Peyer's patch (tissue), 4 donors: ENCODE measurements around the gene SLC43A3.

ENCODE experiments used
- POLR2A ChIP-seq, 2 donors: fragments of 450-650 bp; IDR thresholded peaks; one replicate each; pipeline ENCODE4 v1.5.1; 2017; ENCODE audit warnings: antibody characterized with exemption in 2 of 2, mild to moderate bottlenecking in 2 of 2, moderate library complexity in 2 of 2
- TF ChIP-seq, protein P1 (sequence below), 6 experiments: fragments of 450-650 bp in 4 of 6; fragments of 200-600 bp in 2 of 6; sonication (generic) in 1 of 6; IDR thresholded peaks; one replicate each; pipeline ENCODE4 v1.5.1; 2017 to 2019; ENCODE audit warnings: antibody characterized with exemption in 6 of 6, mild to moderate bottlenecking in 3 of 6, moderate library complexity in 1 of 6

DNA sequence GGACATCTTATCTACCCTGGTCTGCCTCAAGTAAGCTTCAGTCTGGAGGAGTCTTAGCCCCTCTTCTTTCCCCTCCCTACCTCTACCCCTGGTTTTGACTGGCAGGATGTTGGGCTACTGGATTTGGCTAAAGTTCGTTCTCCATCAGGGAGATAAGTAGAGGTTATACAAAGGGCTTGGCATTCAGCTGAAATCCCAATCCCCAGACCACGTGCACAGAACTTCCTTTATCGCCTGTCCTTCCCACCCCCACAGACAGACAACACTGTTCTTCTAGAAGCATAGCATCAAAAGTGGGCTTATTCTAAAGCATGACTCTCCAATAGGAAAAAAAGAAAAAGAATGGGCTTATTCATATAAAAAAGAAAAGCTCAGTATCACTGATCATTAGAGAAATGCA is 53.8 kb downstream of the SLC43A3 start:
- TF ChIP-seq POLR2A (IDR thresholded peaks at IDR 0.05): no peak
- TF ChIP-seq, protein P1, sequence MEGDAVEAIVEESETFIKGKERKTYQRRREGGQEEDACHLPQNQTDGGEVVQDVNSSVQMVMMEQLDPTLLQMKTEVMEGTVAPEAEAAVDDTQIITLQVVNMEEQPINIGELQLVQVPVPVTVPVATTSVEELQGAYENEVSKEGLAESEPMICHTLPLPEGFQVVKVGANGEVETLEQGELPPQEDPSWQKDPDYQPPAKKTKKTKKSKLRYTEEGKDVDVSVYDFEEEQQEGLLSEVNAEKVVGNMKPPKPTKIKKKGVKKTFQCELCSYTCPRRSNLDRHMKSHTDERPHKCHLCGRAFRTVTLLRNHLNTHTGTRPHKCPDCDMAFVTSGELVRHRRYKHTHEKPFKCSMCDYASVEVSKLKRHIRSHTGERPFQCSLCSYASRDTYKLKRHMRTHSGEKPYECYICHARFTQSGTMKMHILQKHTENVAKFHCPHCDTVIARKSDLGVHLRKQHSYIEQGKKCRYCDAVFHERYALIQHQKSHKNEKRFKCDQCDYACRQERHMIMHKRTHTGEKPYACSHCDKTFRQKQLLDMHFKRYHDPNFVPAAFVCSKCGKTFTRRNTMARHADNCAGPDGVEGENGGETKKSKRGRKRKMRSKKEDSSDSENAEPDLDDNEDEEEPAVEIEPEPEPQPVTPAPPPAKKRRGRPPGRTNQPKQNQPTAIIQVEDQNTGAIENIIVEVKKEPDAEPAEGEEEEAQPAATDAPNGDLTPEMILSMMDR (IDR thresholded peaks at IDR 0.05): no peak
